ENCODE measurements around the gene CHST15. TPM values are rescaled to one million over a fixed set of nuclear protein-coding genes. Genes with fewer than 3 reads are reported as not detected.

CHST15 gene
- total and polyA plus RNA-seq, 2 of the 13 experiments (the other 11 are each of a cell fraction or from before 2014, with no cell fraction given), result 1.4 to 94.7 TPM

DNA sequence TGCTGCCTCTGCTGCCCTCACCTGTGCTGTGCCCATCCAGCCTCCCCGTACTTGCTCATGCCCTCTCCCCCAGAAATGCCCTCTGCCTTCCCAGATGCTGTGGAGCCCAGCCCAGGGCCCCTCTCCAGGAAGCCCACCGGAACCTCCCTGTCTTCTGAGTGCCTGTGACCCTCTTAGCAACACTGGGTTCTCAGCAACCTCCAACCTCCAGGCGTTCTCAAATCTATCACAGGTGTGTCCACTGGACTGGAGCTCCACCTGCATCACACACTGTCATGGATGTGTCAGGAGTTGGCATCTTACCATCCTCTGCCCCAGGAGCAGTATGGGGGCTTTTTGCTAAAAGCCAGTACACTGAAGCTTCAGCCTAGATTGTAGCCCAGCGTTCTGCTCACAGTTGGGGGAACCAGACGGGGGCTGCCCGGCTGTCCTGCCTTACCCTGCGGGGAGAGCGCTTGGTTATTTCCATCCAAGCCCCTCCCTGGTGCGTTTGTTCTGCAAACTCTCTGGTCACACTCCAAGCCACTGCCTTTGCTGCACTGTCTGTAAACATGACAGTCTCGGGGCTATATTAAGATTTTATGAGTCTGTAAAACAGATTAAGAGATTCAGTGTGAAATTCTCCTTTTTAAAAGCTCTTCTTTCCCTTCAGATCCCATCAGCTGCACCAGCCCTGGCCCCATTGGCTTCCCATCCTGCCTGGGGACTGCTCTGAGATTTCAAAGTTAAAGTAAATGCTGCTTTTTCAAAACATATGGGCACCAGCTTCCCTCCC, 130.5 kb downstream of the CHST15 start:
- ATAC-seq, result no peak

More for the DNA sequence above, 130.5 kb downstream of the CHST15 start:
- 43% methylated on average over 4 of the region's 10 CpGs for WGBS (ENCODE audit: low lambda C conversion rate)
- Histone ChIP-seq H3K4me2 (ENCODE audit: low read depth, low read length) (no peak overlapping the region), H3K9me3 (ENCODE audit: low read length) (no peaks in the 10 kb centered on the region), H3K79me2 (ENCODE audit: insufficient read depth, low read length) (no peaks in the 10 kb centered on the region), H4K20me1 (ENCODE audit: insufficient read depth, low read length) (no peaks in the 10 kb centered on the region), H3K27ac (ENCODE audit: extremely low read length, insufficient read depth, low read length) (no peak overlapping the region), H3K27me3 (ENCODE audit: control insufficient read depth in 1 of 2, insufficient read depth in 2 of 2, low read length in 2 of 2) (peaks cover 2 to 11% of the 10 kb centered on the region in 2 experiments; a peak in 2 of 5 replicates), H3K4me3 (replicated peaks in 1 of 3; ENCODE audit: insufficient read depth in 1 of 3, low read depth in 2 of 3, low read length in 3 of 3) (no peak overlapping the region), H3K9ac (ENCODE audit: insufficient read depth, low read depth, low read length) (no peak overlapping the region), H3K36me3 (replicated peaks in 1 of 2; ENCODE audit: control insufficient read depth in 1 of 2, insufficient read depth in 2 of 2, low read length in 2 of 2) (no peaks in the 10 kb centered on the region), H2AFZ (ENCODE audit: low read length) (no peak overlapping the region), H3K4me1 (ENCODE audit: insufficient read depth, low read length) (peaks cover 30% of the 10 kb centered on the region)
- ChIA-PET POLR2A (no interaction called here), CTCF (ENCODE audit: low intra/inter-chr PET ratio, low total read pairs) (no interaction called here)
- no peak for TF ChIP-seq ADNP (CRISPR knock-in tag; IDR thresholded peaks at IDR 0.05)
- TF ChIP-seq ZNF292 (CRISPR knock-in tag; IDR thresholded peaks at IDR 0.05; ENCODE audit: borderline replicate concordance, low read depth), result no peak
- no peak for TF ChIP-seq ZNF777 (CRISPR knock-in tag; IDR thresholded peaks at IDR 0.05)
- no peak for TF ChIP-seq CEBPG (CRISPR knock-in tag; IDR thresholded peaks at IDR 0.05)
- no peak for TF ChIP-seq BRD4 (CRISPR knock-in tag; IDR thresholded peaks at IDR 0.05)
- TF ChIP-seq NFIB (CRISPR knock-in tag; IDR thresholded peaks at IDR 0.05; ENCODE audit: borderline replicate concordance), result no peak
- TF ChIP-seq, protein P1, sequence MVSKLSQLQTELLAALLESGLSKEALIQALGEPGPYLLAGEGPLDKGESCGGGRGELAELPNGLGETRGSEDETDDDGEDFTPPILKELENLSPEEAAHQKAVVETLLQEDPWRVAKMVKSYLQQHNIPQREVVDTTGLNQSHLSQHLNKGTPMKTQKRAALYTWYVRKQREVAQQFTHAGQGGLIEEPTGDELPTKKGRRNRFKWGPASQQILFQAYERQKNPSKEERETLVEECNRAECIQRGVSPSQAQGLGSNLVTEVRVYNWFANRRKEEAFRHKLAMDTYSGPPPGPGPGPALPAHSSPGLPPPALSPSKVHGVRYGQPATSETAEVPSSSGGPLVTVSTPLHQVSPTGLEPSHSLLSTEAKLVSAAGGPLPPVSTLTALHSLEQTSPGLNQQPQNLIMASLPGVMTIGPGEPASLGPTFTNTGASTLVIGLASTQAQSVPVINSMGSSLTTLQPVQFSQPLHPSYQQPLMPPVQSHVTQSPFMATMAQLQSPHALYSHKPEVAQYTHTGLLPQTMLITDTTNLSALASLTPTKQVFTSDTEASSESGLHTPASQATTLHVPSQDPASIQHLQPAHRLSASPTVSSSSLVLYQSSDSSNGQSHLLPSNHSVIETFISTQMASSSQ (IDR thresholded peaks at IDR 0.05; ENCODE audit: low read depth), result no peak
- TF ChIP-seq, protein P1 (CRISPR knock-in tag; IDR thresholded peaks at IDR 0.05; ENCODE audit: borderline replicate concordance), result no peak
- no peak for TF ChIP-seq ZNF572 (CRISPR knock-in tag; IDR thresholded peaks at IDR 0.05)
- TF ChIP-seq, protein P2, sequence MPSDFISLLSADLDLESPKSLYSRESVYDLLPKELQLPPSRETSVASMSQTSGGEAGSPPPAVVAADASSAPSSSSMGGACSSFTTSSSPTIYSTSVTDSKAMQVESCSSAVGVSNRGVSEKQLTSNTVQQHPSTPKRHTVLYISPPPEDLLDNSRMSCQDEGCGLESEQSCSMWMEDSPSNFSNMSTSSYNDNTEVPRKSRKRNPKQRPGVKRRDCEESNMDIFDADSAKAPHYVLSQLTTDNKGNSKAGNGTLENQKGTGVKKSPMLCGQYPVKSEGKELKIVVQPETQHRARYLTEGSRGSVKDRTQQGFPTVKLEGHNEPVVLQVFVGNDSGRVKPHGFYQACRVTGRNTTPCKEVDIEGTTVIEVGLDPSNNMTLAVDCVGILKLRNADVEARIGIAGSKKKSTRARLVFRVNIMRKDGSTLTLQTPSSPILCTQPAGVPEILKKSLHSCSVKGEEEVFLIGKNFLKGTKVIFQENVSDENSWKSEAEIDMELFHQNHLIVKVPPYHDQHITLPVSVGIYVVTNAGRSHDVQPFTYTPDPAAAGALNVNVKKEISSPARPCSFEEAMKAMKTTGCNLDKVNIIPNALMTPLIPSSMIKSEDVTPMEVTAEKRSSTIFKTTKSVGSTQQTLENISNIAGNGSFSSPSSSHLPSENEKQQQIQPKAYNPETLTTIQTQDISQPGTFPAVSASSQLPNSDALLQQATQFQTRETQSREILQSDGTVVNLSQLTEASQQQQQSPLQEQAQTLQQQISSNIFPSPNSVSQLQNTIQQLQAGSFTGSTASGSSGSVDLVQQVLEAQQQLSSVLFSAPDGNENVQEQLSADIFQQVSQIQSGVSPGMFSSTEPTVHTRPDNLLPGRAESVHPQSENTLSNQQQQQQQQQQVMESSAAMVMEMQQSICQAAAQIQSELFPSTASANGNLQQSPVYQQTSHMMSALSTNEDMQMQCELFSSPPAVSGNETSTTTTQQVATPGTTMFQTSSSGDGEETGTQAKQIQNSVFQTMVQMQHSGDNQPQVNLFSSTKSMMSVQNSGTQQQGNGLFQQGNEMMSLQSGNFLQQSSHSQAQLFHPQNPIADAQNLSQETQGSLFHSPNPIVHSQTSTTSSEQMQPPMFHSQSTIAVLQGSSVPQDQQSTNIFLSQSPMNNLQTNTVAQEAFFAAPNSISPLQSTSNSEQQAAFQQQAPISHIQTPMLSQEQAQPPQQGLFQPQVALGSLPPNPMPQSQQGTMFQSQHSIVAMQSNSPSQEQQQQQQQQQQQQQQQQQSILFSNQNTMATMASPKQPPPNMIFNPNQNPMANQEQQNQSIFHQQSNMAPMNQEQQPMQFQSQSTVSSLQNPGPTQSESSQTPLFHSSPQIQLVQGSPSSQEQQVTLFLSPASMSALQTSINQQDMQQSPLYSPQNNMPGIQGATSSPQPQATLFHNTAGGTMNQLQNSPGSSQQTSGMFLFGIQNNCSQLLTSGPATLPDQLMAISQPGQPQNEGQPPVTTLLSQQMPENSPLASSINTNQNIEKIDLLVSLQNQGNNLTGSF (CRISPR knock-in tag; IDR thresholded peaks at IDR 0.05), result no peak
- no peak for TF ChIP-seq CREB1 (IDR thresholded peaks at IDR 0.05)
- TF ChIP-seq CREB1 (CRISPR knock-in tag; IDR thresholded peaks at IDR 0.05), result no peak
- in situ Hi-C loops (cut with HindIII; ENCODE audit: extremely low pct_ligation_motif_present, low pct_unique_long_range_greater_than_20kb) (loop anchor here (25.0 kb wide), 1 partner anchor 876 kb away; no protein-coding TSS in a partner anchor), intact Hi-C loops (cut with micrococcal nuclease; ENCODE audit: unreplicated experiment) (no loop called here)
- FAIRE-seq, result no peak
- no peak for DNase-seq (ENCODE audit: low spot score)
- no TSS peak for BruUV-seq (replicated peaks)

All from HepG2 (cell line).